GM13976 (cell line): ENCODE results near the gene BCL7C.

Experiments
- DNase-seq: peaks from one replicate; pipeline ENCODE4 v3.0.0; 2012; ENCODE audit warnings: low spot score
- CTCF ChIP-seq: IDR thresholded peaks from 2 replicates; pipeline ENCODE4 v1.5.1; 2012; ENCODE audit warnings: borderline replicate concordance, mild to moderate bottlenecking; ENCODE audit not compliant: insufficient read depth; ENCODE audit errors: extremely low read depth, missing control alignments, control extremely low read depth
- in situ Hi-C: fragments of 300-500 bp; cut with MboI; formaldehyde crosslinking; loops from one replicate; pipeline ENCODE4 v1.12.0; 2022; ENCODE audit warnings: low sequenced_read_pairs, mixed read lengths, inconsistent platforms; ENCODE audit not compliant: unreplicated experiment

Gene BCL7C

GRCh38 chr16:30837904-30838303 lies 56.0 kb downstream of the BCL7C start:
- in situ Hi-C loops = no loop called here
- no peak for TF ChIP-seq CTCF
- DNase-seq = no peak
